Neutrophil (primary cell): ENCODE results near the gene MICAL3.

ENCODE experiments used
- H3K27ac ChIP-seq: fragments of 200-600 bp; sonication (generic); 2 replicates; pipeline ENCODE4 v1.5.1; 2016; ENCODE audit warnings: mild to moderate bottlenecking, moderate library complexity
- H3K27me3 ChIP-seq: fragments of 200-600 bp; sonication (generic); 2 replicates; pipeline ENCODE4 v1.6.0; 2016; ENCODE audit warnings: mild to moderate bottlenecking
- H3K36me3 ChIP-seq: fragments of 200-600 bp; sonication (generic); 2 replicates; pipeline ENCODE4 v1.5.1; 2017
- H3K4me1 ChIP-seq, 2 experiments: fragments of 200-600 bp in 1 of 2; sonication (generic) in 1 of 2; 1 replicate in 1 of 2; 2 replicates in 1 of 2; pipeline versions ENCODE4 v1.5.1 to v1.6.1; 2013 to 2016; ENCODE audit warnings: low read depth in 1 of 2, low read length in 1 of 2, mild to moderate bottlenecking in 1 of 2, moderate library complexity in 1 of 2; ENCODE audit not compliant: control insufficient read depth in 1 of 2, insufficient read depth in 1 of 2
- H3K4me3 ChIP-seq, 2 experiments: fragments of 200-600 bp in 1 of 2; sonication (generic) in 1 of 2; 1 replicate in 1 of 2; 2 replicates in 1 of 2; pipeline ENCODE4 v1.5.1; 2013 to 2016; ENCODE audit warnings: low read depth in 1 of 2, low read length in 1 of 2, mild to moderate bottlenecking in 1 of 2, moderate library complexity in 1 of 2
- H3K9me3 ChIP-seq: fragments of 200-600 bp; sonication (generic); 2 replicates; pipeline ENCODE4 v1.5.1; 2016
- CTCF ChIP-seq: fragments of 200-600 bp; sonication (generic); IDR thresholded peaks from 2 replicates; pipeline ENCODE4 v1.5.1; 2016; ENCODE audit warnings: antibody characterized with exemption

MICAL3 gene

GRCh38 chr22:17804331-17805080, 219.9 kb downstream of the MICAL3 start:
- no peak for TF ChIP-seq CTCF
- Histone ChIP-seq H3K9me3 (no peaks in the 10 kb centered on the region), H3K27ac (no peak overlapping the region), H3K4me3 (no peak overlapping the region), H3K36me3 (no peaks in the 10 kb centered on the region), H3K4me1 (no peaks in the 10 kb centered on the region), H3K27me3 (no peaks in the 10 kb centered on the region)

GRCh38 chr22:17803609-17804270, 220.6 kb downstream of the MICAL3 start:
- Histone ChIP-seq H3K4me3 (no peak overlapping the region), H3K9me3 (no peaks in the 10 kb centered on the region), H3K27ac (no peak overlapping the region), H3K27me3 (no peaks in the 10 kb centered on the region), H3K36me3 (no peaks in the 10 kb centered on the region), H3K4me1 (no peaks in the 10 kb centered on the region)
- TF ChIP-seq CTCF = no peak

- Histone ChIP-seq H3K9me3 (no peaks in the 10 kb centered on the region), H3K4me3 (no peak overlapping the region), H3K4me1 (no peaks in the 10 kb centered on the region), H3K27ac (no peak overlapping the region), H3K27me3 (no peaks in the 10 kb centered on the region), H3K36me3 (no peaks in the 10 kb centered on the region)
- TF ChIP-seq CTCF = no peak
Measured at GRCh38 chr22:17802822-17803221, 221.5 kb downstream of the MICAL3 start.

GRCh38 chr22:17802411-17802810, 221.9 kb downstream of the MICAL3 start:
- Histone ChIP-seq H3K36me3 (no peaks in the 10 kb centered on the region), H3K27me3 (no peaks in the 10 kb centered on the region), H3K4me1 (no peaks in the 10 kb centered on the region), H3K9me3 (no peaks in the 10 kb centered on the region), H3K27ac (no peak overlapping the region), H3K4me3 (no peak overlapping the region)
- TF ChIP-seq CTCF = no peak

- TF ChIP-seq CTCF = no peak
- no peak overlapping the region for H3K27ac ChIP-seq
Measured at GRCh38 chr22:17797721-17798559, 226.4 kb downstream of the MICAL3 start.

More at GRCh38 chr22:17797721-17798559, 226.4 kb downstream of the MICAL3 start:
- Histone ChIP-seq H3K4me3 (no peak overlapping the region), H3K9me3 (no peaks in the 10 kb centered on the region), H3K36me3 (no peaks in the 10 kb centered on the region), H3K4me1 (no peaks in the 10 kb centered on the region), H3K27me3 (no peaks in the 10 kb centered on the region)
